A375 (cell line): ENCODE results near the gene MMP24OS. TPM values are rescaled to one million over a fixed set of nuclear protein-coding genes. Genes with fewer than 3 reads are reported as not detected.

Experiments
- total RNA-seq: library from RNA; depleted of rRNA; stranded (reverse); fragments of >200 nt; shearing (Covaris generic); gene quantifications from 2 replicates; pipeline ENCODE4 v1.2.3, GENCODE V29; 2014; rRNA removed

The MMP24OS gene
- total RNA-seq = 16.0 and 25.3 TPM in 2 replicates

DNA sequence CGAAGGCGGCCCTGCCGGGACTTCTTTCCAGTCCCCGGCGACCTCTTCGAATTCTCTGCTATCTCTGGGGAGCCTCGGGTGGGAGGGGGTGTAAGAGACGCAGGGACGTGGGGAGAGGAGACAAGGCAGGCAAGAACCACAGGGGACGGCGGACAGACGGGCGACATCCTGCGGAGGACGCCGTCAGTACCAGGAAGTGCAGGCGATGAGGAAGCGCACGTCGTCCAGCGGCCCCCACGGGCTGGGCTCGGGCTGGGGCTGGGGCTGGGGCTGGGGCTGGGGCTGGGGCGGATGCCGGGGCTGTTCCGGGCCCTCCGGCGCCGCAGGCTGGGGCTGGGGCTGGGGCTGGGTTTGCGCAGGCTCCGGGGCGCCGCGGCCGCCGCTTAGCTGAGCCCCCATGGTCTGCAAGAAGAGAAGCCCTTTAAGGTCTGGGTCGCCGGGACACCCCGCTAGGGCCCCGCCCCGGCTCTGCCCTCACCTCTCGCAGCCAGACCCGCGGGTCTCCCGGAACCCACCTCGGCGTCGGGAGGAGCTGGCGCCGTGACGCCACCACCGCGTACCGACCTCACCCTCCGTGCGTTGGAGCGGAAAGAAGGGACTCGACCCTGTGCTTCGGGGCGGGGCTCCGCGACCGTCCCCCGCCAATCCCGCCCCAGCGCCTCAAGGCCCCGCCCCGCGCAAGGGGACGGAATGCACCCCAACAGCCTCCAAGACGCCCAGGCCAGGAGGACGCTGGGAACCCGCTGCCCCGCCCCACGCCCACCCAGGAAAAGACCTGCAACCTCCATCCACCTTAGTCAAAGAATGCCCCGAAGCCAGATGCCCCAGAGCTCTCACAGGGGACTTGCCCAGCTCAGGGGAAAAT is at the start of gene MMP24OS:
MMP24OS (minus strand) TSS at position 592 of the 865 bp plus-strand sequence; CDS start at position 399, 193 bp downstream.

DNA sequence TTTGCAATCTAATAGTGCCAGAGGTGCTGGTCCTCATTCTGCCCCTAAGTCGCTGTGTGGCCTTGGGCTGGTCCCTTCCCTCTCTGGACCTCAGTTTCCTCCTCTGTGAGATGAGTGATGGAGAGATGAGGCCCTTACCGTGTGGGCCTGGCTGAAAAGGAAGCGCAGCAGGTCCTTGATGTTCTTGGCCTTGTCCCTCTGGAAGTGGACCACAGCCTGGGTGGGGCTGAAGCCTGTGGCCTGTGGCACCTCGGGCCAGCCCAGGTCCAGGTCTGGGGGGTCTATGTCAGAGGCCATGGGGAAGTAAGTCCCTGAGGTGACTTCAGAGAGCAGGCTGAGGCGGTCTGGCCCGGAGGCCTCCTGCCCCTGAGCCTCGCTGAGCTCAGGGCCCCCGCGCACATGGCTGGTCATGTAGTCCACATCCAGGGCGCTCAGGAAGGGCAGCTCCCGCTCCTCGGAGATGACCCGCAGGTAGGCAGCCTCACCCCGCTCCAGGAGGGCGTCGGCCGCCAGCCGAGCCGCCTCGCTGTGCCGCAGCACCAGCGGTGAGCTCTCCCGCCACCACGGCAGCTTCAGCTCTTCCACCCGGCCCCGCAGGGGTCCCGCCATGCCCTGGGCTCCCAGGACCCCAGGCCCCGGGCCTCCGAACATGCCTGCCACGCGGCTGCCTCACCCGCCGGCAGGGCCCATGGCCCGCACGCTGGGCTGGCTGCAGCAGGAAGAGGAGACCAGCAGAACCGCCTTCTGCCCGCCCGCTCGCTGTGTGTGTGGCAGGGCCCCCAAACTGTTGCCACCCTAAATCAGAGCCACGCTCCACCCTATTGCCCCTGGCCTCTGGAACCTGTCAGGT is 14.0 kb upstream of the MMP24OS start, which contains the start of gene FAM83C:
FAM83C (minus strand) TSS at position 772 of the 850 bp plus-strand sequence; CDS start at position 651, 121 bp downstream.

DNA sequence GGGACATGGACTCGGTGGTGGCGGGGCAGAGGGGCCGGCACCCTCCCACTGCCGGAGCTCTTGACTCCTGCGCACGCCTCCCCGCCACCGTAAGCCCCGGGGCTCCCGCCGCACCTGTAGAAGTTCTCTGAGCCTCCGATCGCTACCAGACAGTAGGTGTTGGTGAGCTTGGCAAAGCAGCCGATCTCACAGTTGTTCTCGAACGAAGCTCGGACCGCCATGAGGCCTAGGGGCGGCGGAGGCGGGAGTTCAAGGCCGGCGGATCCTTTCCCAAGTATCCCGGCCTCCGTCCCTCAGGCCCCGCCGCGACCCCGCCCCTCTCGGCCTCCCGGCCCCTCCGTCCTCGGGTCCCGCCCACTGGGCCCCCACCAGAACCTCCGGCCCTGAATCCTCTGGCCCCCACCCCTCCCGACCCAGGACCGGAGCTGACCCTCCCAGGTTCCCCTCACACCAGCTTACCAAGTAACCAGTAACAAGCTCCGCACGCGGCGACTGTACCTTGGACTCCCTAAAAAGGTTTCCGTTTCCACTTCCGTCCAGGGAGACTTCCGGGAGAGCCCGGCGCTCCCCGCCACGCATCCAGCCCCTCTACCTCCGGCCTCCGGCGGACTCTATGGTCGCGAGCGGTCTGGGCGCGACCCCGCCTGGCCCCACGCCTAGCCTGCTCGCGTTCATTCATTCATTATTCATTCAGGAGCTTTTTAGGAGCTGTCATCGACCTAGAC is 6.5 kb upstream of the MMP24OS start, which contains the start of gene EIF6:
EIF6 (minus strand) TSS at position 506 of the 725 bp plus-strand sequence; CDS start at position 221, 285 bp downstream.

Other genes with a start within 250 kb of the MMP24OS start
- 39.8 and 43.5 TPM in 2 replicates for gene TRPC4AP, start 185.3 kb downstream of the MMP24OS start, total RNA-seq
- 25.8 and 27.1 TPM in 2 replicates for gene EDEM2, start 130.8 kb downstream of the MMP24OS start, total RNA-seq
- gene PROCR, start 106.0 kb downstream of the MMP24OS start, total RNA-seq = 48.1 and 53.3 TPM in 2 replicates
- gene MMP24, start 51.4 kb downstream of the MMP24OS start, total RNA-seq = 0.11 and 0.13 TPM in 2 replicates
- gene EIF6, start 6.7 kb upstream of the MMP24OS start, total RNA-seq = 368 and 379 TPM in 2 replicates
- 0.11 TPM in 1 of 2 replicates, not detected in the other for gene FAM83C, start 14.3 kb upstream of the MMP24OS start, total RNA-seq
- 34.7 and 46.2 TPM in 2 replicates for gene UQCC1, start 133.9 kb upstream of the MMP24OS start, total RNA-seq
- gene GDF5, start 160.1 kb upstream of the MMP24OS start, total RNA-seq = not detected in 2 replicates
- gene CEP250, start 177.5 kb upstream of the MMP24OS start, total RNA-seq = 68.4 and 75.5 TPM in 2 replicates